ENCODE measurements around the gene ADGRG3. TPM values are rescaled to one million over a fixed set of nuclear protein-coding genes. Genes with fewer than 3 reads are reported as not detected.

The ADGRG3 gene
- total RNA-seq, 1 experiment from 2014 or later, result 0.46 TPM

DNA sequence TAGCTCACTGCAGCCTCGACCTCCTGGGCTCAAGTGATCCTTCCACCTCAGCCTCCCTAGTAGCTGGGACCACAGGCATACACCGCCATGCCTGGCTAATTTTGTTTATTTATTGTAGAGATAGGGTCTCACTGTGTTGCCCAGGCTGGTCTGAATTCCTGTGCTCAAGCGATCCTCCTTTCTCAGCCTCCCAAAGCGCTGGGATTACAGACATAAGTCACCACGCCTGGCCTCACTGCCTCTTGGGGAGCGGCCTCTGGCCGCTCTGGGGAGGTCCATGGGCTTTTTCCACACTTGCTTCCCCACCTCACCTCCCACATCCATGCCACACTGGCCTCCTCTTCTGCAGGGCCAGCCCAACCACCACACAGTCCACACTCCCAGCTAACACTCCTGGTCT is 18.3 kb upstream of the ADGRG3 start:
- Histone ChIP-seq H2BK5ac (ENCODE audit: insufficient read length, low read length) (no peak overlapping the region), H3K4ac (ENCODE audit: low read depth, low read length) (no peak overlapping the region), H3K9ac (ENCODE audit: extremely low read depth, insufficient read length, low read length) (no peak overlapping the region), H4K20me1 (ENCODE audit: control insufficient read depth, insufficient read depth, insufficient read length) (peaks cover 3% of the 10 kb centered on the region), H4K5ac (ENCODE audit: insufficient read length, low read depth, low read length) (no peak overlapping the region), H3K4me1 (ENCODE audit: insufficient read depth, low read length) (no peaks in the 10 kb centered on the region), H3K79me1 (ENCODE audit: insufficient read depth, low read depth, low read length, poor library complexity, severe bottlenecking) (no peaks in the 10 kb centered on the region), H3K79me2 (ENCODE audit: insufficient read depth, low read length) (no peaks in the 10 kb centered on the region), H3K23me2 (ENCODE audit: insufficient read length, low read depth, low read length, poor library complexity, severe bottlenecking) (no peaks in the 10 kb centered on the region), H3K4me2 (ENCODE audit: insufficient read depth, insufficient read length, low read length) (no peak overlapping the region), H3K27me3 (ENCODE audit: insufficient read depth, low read length) (no peaks in the 10 kb centered on the region), H2AFZ (ENCODE audit: low read length) (no peak overlapping the region), H2BK15ac (ENCODE audit: low read depth, low read length) (no peak overlapping the region), H2BK12ac (ENCODE audit: insufficient read length, low read depth, low read length) (no peak overlapping the region), H2BK20ac (ENCODE audit: low read depth, low read length, poor library complexity, severe bottlenecking) (no peak overlapping the region), H2BK120ac (ENCODE audit: low read depth, low read length, poor library complexity, severe bottlenecking) (no peak overlapping the region), H2AK5ac (ENCODE audit: insufficient read length, low read length) (no peak overlapping the region), H4K91ac (ENCODE audit: insufficient read length, low read depth, low read length) (no peak overlapping the region), H3K56ac (ENCODE audit: insufficient read length, low read depth, low read length) (no peak overlapping the region), H3K9me3 (ENCODE audit: control insufficient read depth, low read depth, low read length) (no peaks in the 10 kb centered on the region), H3K23ac (ENCODE audit: insufficient read length, low read depth, low read length) (no peak overlapping the region), H3K27ac (ENCODE audit: insufficient read length, low read depth, low read length) (no peak overlapping the region), H3T11ph (ENCODE audit: low read length) (no peak overlapping the region), H3K18ac (ENCODE audit: insufficient read length, low read depth, low read length) (no peak overlapping the region), H4K8ac (replicated peaks; ENCODE audit: insufficient read length, low read depth, low read length) (no peak overlapping the region), H3K14ac (ENCODE audit: insufficient read depth, low read length) (no peak overlapping the region)
- TF ChIP-seq, protein P1, sequence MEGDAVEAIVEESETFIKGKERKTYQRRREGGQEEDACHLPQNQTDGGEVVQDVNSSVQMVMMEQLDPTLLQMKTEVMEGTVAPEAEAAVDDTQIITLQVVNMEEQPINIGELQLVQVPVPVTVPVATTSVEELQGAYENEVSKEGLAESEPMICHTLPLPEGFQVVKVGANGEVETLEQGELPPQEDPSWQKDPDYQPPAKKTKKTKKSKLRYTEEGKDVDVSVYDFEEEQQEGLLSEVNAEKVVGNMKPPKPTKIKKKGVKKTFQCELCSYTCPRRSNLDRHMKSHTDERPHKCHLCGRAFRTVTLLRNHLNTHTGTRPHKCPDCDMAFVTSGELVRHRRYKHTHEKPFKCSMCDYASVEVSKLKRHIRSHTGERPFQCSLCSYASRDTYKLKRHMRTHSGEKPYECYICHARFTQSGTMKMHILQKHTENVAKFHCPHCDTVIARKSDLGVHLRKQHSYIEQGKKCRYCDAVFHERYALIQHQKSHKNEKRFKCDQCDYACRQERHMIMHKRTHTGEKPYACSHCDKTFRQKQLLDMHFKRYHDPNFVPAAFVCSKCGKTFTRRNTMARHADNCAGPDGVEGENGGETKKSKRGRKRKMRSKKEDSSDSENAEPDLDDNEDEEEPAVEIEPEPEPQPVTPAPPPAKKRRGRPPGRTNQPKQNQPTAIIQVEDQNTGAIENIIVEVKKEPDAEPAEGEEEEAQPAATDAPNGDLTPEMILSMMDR (conservative IDR thresholded peaks at IDR 0.05), result no peak
- no CpG with 5 or more reads among the region's 7 CpGs for WGBS (ENCODE audit: extremely low coverage, insufficient read length, low lambda C conversion rate)
- H3K36me3 Mint-ChIP-seq (ENCODE audit: insufficient read depth in 1 of 3, low read depth in 3 of 3), result no peaks in the 10 kb centered on the region
- H3K27ac Mint-ChIP-seq, result no peak overlapping the region
- peaks cover 4 to 16% of the 10 kb centered on the region in 2 experiments; a peak in 3 of 4 replicates for H3K4me1 Mint-ChIP-seq
- no peaks in the 10 kb centered on the region; the same call in 1 of the 2 replicates for H3K27me3 Mint-ChIP-seq (ENCODE audit: low read depth)
- no peak overlapping the region for H3K4me3 Mint-ChIP-seq
- no peak for DNase-seq
- H3K9me3 Mint-ChIP-seq, result no peaks in the 10 kb centered on the region
